Occipital lobe (tissue), 2 donors: ENCODE data around the gene BTBD16. TPM values are rescaled to one million over a fixed set of nuclear protein-coding genes. Genes with fewer than 3 reads are reported as not detected.

Source experiments
- DNase-seq: peaks from one replicate; lab custom pipeline; 2025; lab: John Stamatoyannopoulos, UW
- total RNA-seq: library from RNA; depleted of rRNA; stranded (reverse); fragments of >200 nt; gene quantifications from one replicate; pipeline ENCODE4 v1.2.3, GENCODE V29; 2014

Gene BTBD16
- total RNA-seq, 1 donor from 2014 or later, result not detected

DNA sequence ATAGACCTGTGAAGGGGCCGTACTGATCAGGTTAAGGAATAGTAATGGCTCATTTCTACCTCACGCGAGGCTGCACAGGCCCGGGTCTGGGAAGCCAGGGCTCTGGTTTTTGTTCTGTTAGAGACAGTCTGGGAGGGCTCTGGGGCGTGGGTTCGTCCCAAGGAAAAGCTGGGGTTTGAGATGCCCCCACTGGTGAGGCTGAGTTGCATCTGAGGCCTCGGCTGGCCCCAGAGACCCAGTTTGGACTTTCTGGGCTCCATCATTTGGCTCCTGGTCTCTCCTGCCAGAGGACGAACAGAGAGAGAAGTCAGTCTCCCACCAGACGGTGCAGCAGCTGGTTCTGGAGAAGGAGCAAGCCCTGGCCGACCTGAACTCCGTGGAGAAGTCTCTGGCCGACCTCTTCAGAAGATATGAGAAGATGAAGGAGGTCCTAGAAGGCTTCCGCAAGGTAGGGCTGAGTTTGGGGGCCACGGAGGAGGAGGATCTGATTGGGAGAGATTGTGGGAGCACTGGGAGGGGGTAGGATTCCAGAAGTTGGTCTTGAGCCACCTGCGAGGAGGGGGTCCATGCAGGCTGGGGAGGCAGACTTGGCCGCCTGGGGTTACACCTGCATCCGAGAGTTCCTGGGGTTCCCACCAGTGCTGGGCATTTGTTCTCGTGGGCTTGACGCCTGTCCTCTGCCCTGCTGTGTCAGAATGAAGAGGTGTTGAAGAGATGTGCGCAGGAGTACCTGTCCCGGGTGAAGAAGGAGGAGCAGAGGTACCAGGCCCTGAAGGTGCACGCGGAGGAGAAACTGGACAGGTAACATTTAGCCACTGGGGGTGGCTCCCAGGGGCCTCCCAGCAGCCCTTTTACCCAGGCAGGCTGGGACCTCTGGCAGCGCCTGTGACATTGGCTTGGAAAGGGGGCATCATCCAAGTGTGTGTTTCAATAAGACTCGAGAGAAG is 22.5 kb upstream of the BTBD16 start:
- DNase-seq, result no peak

DNA sequence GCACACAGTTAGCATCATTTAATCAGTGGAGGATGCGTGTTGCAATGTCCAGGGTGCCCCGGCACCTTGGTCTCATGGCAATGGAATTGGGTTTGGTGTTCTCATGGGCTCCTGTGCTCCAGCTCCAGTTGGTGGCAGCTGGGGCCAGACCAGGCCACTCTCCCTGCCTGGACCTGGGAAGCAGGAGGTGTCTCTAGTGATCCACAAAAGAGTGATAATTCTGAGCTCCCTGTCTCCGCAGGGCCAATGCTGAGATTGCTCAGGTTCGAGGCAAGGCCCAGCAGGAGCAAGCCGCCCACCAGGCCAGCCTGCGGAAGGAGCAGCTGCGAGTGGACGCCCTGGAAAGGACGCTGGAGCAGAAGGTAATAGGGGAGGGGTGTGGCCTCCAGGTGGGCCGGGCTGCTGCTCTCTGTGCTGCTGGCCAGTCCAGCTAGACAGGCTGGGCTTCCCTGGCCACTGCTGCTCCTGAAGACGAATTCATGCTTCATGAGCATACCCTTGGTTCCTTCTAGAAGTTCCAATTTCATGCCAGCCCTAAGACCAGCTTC is 21.7 kb upstream of the BTBD16 start:
- no peak for DNase-seq

DNA sequence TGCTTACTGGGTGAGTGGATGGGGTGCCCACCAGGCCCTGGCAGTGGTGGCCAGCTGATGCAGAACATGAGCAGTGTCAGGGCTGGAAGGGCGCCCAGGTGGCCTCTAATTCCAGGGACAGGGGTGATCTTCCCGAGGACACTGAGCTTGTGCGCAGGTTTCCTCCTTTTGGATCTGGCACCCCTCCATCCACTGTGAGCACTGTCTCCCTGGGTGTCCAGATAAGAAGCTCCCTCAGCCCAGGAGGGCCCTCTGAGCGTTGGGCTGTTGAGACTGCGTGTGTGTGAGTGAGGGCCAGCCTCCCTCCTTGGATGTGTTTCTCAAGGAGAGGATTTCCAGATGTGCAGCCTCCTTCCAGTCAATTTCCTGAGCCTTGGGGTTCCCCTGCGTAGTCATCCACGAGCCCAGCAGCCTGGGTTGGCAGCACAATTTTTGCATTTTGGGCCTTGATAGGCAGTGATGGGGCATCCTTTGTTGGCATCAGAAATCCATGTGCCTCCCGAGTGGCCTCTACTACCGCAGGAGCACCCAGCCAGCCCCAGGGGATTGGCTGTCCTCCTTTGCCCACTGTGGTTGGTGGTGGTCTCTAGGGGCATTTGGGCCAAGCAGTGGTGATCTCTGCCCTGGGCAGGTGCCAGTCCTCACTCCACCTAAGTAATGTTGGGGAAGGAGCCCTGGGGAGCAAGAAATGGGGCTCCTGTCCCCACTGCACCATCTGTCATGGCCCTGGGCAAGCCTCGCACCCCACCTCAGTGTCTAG is 20.9 kb upstream of the BTBD16 start:
- no peak for DNase-seq

DNA sequence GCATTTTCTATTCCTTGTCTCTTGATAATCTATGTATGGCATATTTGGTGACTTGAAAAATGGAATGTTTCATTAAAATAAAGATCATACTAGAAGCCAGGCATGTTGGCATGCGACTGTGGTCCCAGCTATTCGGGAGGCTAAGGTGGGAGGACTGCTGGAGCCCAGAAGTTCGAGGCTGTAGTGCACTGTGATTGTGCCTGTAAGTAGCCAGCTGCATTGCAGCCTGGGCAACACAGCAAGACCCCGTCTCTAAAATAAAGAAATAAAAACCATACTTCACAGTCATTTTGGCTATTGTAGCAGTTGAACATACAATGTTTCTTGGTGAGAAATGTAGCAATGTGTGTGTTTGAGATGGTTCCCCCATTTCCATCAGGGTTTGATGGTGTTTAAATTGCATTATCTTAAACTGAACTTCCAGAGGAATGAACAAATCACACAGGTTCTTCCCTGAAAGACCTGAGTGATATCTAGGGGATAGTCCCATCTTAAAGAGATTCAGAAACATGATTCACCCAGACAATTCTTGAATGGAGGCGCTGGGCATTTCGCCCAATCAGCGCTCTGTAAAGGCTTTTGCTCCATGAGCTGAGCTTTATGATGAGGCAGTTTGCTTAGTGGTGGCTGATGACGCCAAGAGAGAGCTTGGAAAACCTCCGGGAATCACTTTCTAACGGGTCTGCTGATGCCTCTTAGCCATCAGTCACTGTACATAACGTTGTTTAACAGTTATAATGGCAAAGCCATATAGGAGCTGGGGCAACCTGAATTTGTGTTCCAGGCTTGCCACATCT is 19.4 kb upstream of the BTBD16 start:
- no peak for DNase-seq

DNA sequence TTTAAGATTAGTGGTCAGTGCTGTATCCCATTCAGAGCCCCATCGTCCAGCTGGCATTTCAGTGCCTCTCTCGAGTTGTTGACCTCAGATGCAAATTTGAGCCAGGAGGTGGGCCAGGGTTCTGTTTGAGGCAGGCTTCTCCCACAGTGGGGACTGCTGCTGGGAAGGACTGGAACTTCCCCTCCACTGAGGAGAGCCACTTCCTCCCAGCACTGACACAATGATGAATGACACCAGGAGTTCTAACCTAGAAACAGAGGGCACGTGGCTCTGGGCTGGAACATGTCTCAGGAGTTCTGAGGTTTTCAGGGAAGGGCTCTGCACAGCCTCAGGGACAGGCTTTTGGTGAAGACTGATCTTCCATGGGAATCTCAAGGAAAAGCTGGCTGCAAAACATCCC is 18.3 kb upstream of the BTBD16 start:
- DNase-seq, result no peak

DNA sequence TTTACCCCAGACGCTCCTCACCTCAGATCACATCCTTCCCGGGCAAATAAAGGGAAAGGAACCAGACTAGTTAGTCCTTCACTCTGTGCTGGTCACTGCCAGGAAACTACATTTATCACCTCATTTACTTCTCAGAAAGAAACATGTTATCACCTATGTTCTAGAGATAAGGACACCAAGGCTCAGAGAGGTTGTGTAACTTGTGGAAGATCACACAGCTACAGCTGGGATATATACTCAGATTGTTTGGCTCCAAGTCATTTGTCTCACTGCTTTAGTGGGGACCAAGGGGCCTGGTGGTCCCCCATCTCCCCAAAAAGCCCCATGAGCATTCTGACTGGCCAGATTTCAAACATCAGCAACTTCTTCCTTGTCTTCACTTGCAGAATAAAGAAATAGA is 17.5 kb upstream of the BTBD16 start:
- DNase-seq, result no peak

DNA sequence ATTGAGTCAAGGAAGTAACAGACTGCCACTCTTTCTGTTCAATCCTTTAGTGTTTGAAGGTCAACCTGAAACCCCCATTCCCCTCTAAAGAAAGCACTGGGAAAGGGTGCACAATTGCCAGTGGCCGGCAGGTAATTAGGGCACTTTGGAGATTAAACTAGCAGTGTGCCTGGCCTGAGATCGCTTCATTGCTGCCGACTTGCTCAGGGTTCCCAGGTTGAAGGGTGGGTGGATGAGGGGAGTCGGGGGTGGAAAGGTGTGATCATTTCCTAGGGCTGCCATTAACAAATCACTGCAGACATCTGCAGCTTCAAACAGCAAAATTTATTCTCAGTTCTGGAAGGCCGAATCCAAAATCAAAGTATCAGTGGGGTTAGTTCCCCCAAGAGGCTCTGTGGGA is 16.3 kb upstream of the BTBD16 start:
- DNase-seq, result no peak

DNA sequence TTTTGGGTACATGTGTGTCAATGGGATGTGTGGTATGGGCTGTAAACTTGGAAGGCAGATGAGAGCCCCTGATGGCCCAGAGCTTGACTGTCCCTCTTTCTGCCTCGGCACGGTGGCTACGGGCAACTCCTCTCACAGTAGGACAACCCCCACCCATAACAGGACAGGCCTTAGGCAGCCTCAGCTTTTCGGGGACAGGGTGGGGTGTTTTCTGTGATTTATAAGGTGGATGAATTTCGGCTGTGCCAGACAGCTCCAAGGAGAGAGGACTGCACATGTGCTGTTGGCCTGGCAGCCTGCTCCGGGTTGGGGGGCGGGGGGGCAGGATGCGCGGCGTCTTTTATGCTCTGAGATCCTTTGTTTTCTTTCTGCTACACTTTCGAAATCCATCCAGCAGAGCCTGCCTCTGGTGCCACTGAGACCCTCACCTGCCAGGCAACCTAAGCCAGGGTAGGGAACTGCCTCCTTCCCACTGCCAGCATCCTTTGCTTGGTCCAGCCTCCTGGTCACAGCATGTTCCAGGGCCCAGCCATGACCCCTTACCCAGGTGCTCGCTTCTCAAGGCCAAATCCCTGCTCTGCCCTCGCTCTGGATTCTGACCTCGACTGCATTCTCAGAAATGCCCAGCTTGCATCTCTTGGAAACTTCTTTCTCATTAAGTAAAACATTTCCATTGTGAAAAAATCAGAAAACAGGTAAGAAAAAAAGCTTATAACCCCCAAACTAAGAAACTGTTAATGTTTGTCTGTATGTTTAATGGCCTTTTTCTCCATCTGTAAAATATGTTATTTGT is 15.4 kb upstream of the BTBD16 start:
- no peak for DNase-seq

DNA sequence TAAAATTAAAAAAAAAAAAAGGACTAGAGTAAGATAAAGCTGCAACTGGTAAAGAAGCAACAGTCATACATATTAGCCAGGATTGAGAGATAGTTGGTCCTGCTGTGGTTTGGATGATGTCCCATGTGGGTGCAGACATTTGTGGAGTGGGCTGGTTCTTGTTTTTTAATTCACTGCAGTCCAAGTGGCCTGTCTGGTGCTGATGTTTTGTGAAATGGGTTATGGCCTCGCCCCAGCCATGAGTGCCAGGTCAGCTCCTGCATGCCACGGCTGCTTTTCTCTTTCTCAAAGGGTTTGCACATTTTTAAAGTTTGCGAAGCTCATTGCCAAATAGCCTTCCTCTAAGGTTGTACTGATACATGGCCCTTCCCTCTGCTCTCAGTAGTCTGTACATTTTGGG is 14.1 kb upstream of the BTBD16 start:
- no peak for DNase-seq

DNA sequence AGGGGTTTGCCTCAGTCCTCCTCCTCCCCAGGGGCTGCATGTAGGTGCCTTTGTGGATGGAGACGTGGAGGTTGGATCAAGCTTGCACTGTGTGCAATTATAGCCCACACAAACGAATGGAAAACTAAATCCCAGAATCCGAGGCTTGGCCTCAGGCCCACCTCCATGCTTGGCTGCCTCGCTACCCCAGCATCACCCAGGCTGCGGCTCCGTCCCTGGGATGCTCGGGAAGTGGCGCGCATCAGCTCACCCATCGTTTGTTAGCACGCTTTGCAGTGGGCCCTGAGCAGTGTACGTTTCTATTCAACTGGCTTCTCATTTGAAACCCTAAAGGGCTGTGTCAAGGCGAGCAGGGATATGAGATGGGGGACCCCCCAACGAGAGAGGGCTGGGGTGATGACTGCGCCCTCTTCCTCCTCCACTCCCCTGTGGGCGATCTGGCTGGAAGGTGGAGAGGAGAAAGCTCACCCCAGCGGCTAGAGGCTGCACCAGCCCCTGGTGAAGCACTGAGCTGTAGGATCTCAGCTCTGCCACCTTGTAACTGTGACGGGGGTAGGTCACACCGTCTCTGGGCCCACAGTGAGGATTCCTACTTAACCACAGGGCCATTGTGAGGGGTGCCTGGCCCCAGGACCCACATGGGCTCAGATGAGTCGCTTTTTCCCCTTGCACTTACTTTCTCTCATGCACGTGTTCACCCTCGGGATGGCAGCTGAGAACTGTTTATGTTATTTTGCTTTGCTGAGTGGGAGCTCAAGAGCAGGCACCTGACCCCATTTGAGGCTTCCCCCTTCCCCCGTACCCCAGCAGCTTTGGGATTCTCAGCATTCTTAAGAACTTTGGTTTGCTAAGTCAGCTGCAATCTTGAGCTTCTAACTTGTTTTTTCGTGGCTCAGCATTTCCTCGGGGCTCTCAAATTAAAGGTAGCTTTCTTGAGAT is 12.7 kb upstream of the BTBD16 start:
- DNase-seq, result no peak

DNA sequence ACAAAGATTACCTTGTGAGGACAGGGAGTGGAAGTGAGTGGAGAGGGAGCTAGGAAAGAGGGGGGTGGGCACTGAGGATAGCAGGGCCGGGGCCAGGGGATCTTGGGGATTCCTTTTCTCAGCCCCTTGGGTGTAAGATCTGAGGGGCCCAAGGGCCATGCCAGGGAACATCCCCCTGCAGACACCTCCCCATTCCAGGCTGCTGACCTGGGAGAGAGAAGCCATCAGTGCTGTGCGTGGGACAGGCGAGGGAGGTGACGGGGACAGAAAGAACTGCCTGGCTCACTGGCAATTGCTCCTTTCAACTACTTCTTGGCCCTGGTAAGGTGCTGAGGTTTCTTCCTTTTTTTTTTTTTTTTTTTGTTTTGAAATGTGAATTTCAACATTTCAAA is 12.0 kb upstream of the BTBD16 start:
- no peak for DNase-seq

DNA sequence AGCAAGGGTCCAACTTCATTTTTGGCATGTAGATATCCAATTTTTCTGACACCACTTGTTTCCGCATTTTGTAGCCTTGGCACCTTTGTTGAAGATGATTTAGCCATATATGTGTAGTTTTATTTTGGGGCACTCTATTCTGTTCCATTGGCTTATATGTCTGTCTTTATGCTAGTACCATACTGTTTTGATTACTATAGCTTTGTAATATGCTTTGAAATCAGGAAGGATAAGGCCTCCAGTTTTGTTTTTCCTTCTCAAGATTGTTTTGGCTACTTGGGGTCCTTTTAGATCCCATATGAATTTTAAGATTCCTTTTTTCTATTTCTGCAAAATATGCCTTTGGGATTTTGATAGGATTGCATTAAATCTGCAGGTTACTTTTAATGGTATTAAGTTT is 9.5 kb upstream of the BTBD16 start:
- no peak for DNase-seq

DNA sequence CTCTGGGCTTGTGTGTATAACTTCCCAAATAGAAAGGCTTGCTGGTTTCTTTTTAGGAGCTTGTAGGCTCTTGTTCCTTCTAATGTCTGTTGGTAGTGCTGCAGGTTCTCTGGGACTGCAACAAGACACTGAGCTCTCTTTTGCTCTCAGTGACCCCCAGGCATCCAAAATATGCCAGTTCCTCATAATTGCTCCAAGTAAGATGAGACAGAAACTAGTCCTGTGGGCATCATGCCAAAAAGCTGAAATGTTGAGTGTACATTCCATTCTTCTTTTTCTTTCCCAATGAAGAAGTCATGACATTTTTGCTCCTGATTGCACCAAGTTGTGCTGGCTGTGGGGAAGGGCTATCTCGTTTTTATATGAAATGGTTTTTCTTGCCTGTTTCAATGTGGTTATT is 7.1 kb upstream of the BTBD16 start:
- no peak for DNase-seq

DNA sequence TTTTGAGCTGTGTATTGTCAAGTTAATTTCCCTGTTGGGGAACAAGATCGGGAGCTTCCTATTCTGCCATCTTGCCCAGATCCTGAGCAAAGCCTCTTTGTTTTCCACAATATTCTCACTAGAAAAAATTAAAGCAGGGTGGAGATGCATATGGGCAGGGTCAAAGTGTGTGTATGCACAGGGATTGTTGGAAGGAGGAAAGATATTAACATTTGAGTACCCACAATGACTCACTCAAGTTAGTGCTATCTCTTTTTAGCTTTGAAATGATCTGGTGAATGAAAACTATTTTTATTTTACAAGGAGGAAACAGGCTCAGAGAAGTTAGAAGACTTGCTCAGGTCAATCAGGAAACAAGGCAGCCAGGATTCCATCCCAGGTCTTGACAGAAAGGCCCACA is 6.7 kb upstream of the BTBD16 start:
- no peak for DNase-seq

DNA sequence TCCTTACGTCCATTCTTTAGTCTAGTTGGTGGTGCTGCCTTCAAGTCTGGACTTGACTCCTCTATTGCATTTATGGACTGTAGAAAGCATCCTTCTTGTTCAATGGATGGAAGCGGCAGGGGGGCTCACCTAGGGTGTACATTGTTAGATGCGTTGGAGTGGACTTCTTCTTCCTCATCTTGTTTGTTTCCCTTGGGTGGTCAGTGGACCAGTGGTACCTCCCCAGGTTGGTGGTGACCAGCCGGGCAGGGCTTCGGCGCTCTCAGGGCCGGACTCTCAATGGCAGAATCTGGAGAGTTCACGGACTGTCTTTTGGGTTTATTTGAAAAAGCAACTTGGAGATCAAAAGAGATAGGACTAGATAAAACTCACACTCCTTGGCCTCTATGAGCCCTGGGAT is 6.2 kb upstream of the BTBD16 start:
- DNase-seq, result no peak

DNA sequence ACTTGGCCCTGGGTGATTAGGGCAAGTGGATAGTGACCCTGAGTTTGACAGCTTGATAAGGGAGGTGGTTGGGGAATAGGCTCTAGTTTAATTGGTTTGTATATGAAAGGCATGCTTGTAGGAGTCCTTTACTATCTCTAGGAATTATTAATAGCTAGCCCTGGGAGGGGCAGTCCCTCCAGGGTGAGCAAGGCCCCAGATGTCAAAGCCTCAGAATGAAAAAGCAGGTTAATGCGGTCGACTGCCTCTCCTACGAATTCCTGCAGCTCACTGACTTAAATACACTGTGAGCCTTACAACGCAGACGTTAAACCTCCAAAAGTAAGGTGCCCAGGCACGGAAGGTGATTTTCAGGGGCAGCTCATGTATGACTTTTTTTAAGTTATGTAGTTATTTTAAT is 5.2 kb upstream of the BTBD16 start:
- no peak for DNase-seq

DNA sequence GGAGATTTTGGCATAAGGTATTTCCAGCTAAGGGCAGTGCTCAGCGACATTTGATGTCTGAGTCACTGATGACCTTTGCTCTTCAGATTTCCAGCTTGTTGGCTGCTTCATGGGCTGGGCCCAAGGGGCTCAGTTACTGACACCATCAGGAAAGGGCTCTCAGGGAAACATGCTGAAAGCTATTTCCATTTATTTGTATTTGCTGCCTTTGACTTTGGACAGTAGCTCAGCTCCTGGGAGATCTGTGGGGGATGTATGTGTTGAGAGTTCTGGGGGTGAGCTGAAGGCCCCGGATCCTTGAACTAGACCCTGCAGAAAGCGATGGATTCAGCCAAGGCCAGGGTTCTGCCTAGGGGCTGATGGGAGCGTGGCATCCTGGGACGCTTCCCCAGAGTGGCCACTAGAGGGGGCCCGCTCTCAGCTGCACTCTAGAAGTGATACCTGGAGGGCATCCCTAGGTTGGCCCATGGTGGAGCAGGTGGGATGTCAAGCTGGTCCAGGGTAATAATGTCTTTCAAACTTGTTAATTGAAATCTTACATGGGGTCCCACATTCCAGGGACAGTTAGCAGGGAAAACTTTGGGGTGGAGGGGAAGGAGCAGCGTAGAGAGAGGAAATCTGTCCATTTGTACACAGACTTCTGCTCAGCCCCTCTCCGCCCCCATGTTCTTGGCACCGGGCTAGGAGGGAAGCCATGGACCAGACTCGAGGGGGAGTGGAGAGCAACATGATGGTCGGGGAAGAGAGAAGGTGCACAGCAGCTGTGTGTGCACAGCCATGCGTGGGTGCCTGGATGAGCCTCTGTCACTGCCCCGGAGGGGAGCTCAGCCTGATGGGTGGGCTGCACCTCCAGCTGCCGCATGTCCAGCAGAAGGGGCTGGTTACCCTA is 3.0 kb upstream of the BTBD16 start:
- peak; percentile 7 for DNase-seq

DNA sequence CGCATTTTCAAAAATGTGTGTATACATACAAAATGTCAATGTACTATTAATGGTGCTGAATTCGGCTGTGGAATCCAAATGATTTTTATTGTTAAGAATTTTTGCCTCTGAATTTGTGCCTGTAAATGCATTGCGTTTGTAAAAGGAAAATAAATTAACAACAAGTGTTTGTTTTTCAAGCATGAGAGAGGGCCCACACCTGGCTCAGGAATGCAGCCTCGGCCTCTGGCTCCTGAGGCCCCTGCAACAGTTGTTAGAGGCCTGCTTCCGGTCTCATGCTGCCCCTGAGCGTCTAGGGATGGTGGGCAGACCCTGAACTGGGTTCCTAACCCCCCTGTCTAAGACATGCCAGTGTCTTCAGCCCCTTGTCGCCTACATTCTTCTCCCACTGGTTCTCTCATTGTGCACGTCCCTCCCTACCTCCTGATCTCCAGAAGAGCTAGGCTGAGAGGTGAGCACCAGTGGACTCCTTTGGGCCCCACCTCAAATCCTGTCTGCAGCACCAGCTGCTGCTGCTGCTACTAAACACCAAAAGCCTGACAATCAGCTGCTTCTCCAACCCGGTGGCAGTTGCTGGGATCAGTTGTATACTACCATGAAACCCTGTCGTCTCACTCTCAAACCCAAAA is 1.9 kb upstream of the BTBD16 start:
- no peak for DNase-seq
